Measurements from ENCODE around the gene LNPK.

Gene LNPK

GRCh38 chr2:175984846-175985245 is 17.2 kb downstream of the LNPK start:
- peaks cover 5% of the 10 kb centered on the region for H3K4me1 Mint-ChIP-seq
- no peak overlapping the region for H3K4me3 Mint-ChIP-seq
- no peaks in the 10 kb centered on the region for H3K9me3 Mint-ChIP-seq
- H3K27me3 Mint-ChIP-seq (ENCODE audit: low read depth): no peaks in the 10 kb centered on the region
- H3K27ac Mint-ChIP-seq: no peak overlapping the region
- no peak for TF ChIP-seq CTCF (IDR thresholded peaks at IDR 0.05; ENCODE audit: unreplicated experiment in 3 of 3)
- H3K36me3 Mint-ChIP-seq (ENCODE audit: low read depth): peaks cover 37% of the 10 kb centered on the region

GRCh38 chr2:175981551-175981950 is 20.5 kb downstream of the LNPK start:
- TF ChIP-seq CTCF (IDR thresholded peaks at IDR 0.05; ENCODE audit: unreplicated experiment in 3 of 3): no peak
- Mint-ChIP-seq H3K4me1 (peaks cover 5% of the 10 kb centered on the region), H3K27ac (no peak overlapping the region), H3K27me3 (ENCODE audit: low read depth) (no peaks in the 10 kb centered on the region), H3K36me3 (ENCODE audit: low read depth) (peaks cover 41% of the 10 kb centered on the region), H3K9me3 (no peaks in the 10 kb centered on the region), H3K4me3 (no peak overlapping the region)

- no peaks in the 10 kb centered on the region for H3K27me3 Mint-ChIP-seq (ENCODE audit: low read depth)
These were observed 25.5 kb downstream of the LNPK start for GRCh38 chr2:175976391-175977157.

GRCh38 chr2:175973373-175973772 is 28.7 kb downstream of the LNPK start:
- Mint-ChIP-seq H3K36me3 (ENCODE audit: low read depth) (peaks cover 61% of the 10 kb centered on the region), H3K9me3 (peaks cover 7% of the 10 kb centered on the region), H3K4me3 (no peak overlapping the region), H3K27me3 (ENCODE audit: low read depth) (no peaks in the 10 kb centered on the region), H3K4me1 (no peaks in the 10 kb centered on the region), H3K27ac (no peak overlapping the region)
- no peak for TF ChIP-seq CTCF (IDR thresholded peaks at IDR 0.05; ENCODE audit: unreplicated experiment in 3 of 3)

More at GRCh38 chr2:175976391-175977157, 25.5 kb downstream of the LNPK start:
- H3K4me1 Mint-ChIP-seq: peaks cover 5% of the 10 kb centered on the region
- no peak overlapping the region for H3K4me3 Mint-ChIP-seq
- H3K36me3 Mint-ChIP-seq (ENCODE audit: low read depth): peaks cover 61% of the 10 kb centered on the region
- H3K9me3 Mint-ChIP-seq: peaks cover 7% of the 10 kb centered on the region
- H3K27ac Mint-ChIP-seq: no peak overlapping the region
- no peak for TF ChIP-seq CTCF (IDR thresholded peaks at IDR 0.05; ENCODE audit: unreplicated experiment in 3 of 3)

GRCh38 chr2:175966839-175967238 is 35.2 kb downstream of the LNPK start:
- Mint-ChIP-seq H3K4me1 (no peaks in the 10 kb centered on the region), H3K27ac (no peak overlapping the region), H3K9me3 (peaks cover 8% of the 10 kb centered on the region), H3K27me3 (ENCODE audit: low read depth) (no peaks in the 10 kb centered on the region), H3K36me3 (ENCODE audit: low read depth) (peaks cover 35% of the 10 kb centered on the region), H3K4me3 (no peak overlapping the region)
- TF ChIP-seq CTCF (IDR thresholded peaks at IDR 0.05; ENCODE audit: unreplicated experiment in 3 of 3): no peak

- peaks cover 45% of the 10 kb centered on the region for H3K36me3 Mint-ChIP-seq (ENCODE audit: low read depth)
- no peaks in the 10 kb centered on the region for H3K27me3 Mint-ChIP-seq (ENCODE audit: low read depth)
- no peak overlapping the region for H3K4me3 Mint-ChIP-seq
- TF ChIP-seq CTCF (IDR thresholded peaks at IDR 0.05; ENCODE audit: unreplicated experiment in 3 of 3): no peak
- no peak overlapping the region for H3K27ac Mint-ChIP-seq
- peaks cover 19% of the 10 kb centered on the region for H3K9me3 Mint-ChIP-seq
- H3K4me1 Mint-ChIP-seq: no peaks in the 10 kb centered on the region
These were observed 36.3 kb downstream of the LNPK start for GRCh38 chr2:175965773-175966172.
